Measurements from ENCODE around the gene STK11IP.

STK11IP gene

GRCh38 chr2:219621935-219622334 lies 24.3 kb downstream of the STK11IP start:
- Histone ChIP-seq H3K9me3 (ENCODE audit: control insufficient read depth, insufficient read depth, low read length) (no peaks in the 10 kb centered on the region), H3K9ac (ENCODE audit: low read depth, low read length) (no peak overlapping the region)

GRCh38 chr2:219622472-219622871 lies 24.8 kb downstream of the STK11IP start:
- Histone ChIP-seq H3K4me3 (ENCODE audit: low read depth, low read length) (no peak overlapping the region), H3K9me3 (ENCODE audit: control insufficient read depth, insufficient read depth, low read length) (no peaks in the 10 kb centered on the region), H3K4me1 (ENCODE audit: control insufficient read depth, insufficient read depth, low read length) (0 out of 2 replicates have a peak, but pooled peaks cover 3% of the 10 kb centered on the region), H3K9ac (ENCODE audit: low read depth, low read length) (no peak overlapping the region), H3K36me3 (ENCODE audit: control insufficient read depth, insufficient read depth, low read length) (no peaks in the 10 kb centered on the region), H3K27ac (ENCODE audit: low read depth, low read length) (no peak overlapping the region), H3K27me3 (ENCODE audit: control insufficient read depth, insufficient read depth, low read length) (peaks cover 9% of the 10 kb centered on the region)

More at GRCh38 chr2:219621935-219622334, 24.3 kb downstream of the STK11IP start:
- Histone ChIP-seq H3K27me3 (ENCODE audit: control insufficient read depth, insufficient read depth, low read length) (peaks cover 9% of the 10 kb centered on the region), H3K4me1 (ENCODE audit: control insufficient read depth, insufficient read depth, low read length) (0 out of 2 replicates have a peak, but pooled peaks cover 3% of the 10 kb centered on the region), H3K27ac (ENCODE audit: low read depth, low read length) (no peak overlapping the region), H3K36me3 (ENCODE audit: control insufficient read depth, insufficient read depth, low read length) (no peaks in the 10 kb centered on the region), H3K4me3 (ENCODE audit: low read depth, low read length) (no peak overlapping the region)

- Histone ChIP-seq H3K27ac (ENCODE audit: low read depth, low read length) (no peak overlapping the region), H3K9ac (ENCODE audit: low read depth, low read length) (no peak overlapping the region), H3K4me3 (ENCODE audit: low read depth, low read length) (no peak overlapping the region), H3K36me3 (ENCODE audit: control insufficient read depth, insufficient read depth, low read length) (no peaks in the 10 kb centered on the region), H3K9me3 (ENCODE audit: control insufficient read depth, insufficient read depth, low read length) (no peaks in the 10 kb centered on the region), H3K27me3 (ENCODE audit: control insufficient read depth, insufficient read depth, low read length) (peaks cover 9% of the 10 kb centered on the region), H3K4me1 (ENCODE audit: control insufficient read depth, insufficient read depth, low read length) (0 out of 2 replicates have a peak, but pooled peaks cover 7% of the 10 kb centered on the region)
These were observed 26.9 kb downstream of the STK11IP start for GRCh38 chr2:219624565-219624964.

- Histone ChIP-seq H3K4me1 (ENCODE audit: control insufficient read depth, insufficient read depth, low read length) (0 out of 2 replicates have a peak, but pooled peaks cover 7% of the 10 kb centered on the region), H3K9me3 (ENCODE audit: control insufficient read depth, insufficient read depth, low read length) (no peaks in the 10 kb centered on the region), H3K36me3 (ENCODE audit: control insufficient read depth, insufficient read depth, low read length) (no peaks in the 10 kb centered on the region), H3K4me3 (ENCODE audit: low read depth, low read length) (no peak overlapping the region), H3K9ac (ENCODE audit: low read depth, low read length) (no peak overlapping the region), H3K27me3 (ENCODE audit: control insufficient read depth, insufficient read depth, low read length) (peaks cover 9% of the 10 kb centered on the region), H3K27ac (ENCODE audit: low read depth, low read length) (no peak overlapping the region)
These were observed 27.5 kb downstream of the STK11IP start for GRCh38 chr2:219625179-219625578.

GRCh38 chr2:219626540-219626939 lies 28.9 kb downstream of the STK11IP start:
- no peaks in the 10 kb centered on the region for H3K36me3 ChIP-seq (ENCODE audit: control insufficient read depth, insufficient read depth, low read length)
- no peak overlapping the region for H3K4me3 ChIP-seq (ENCODE audit: low read depth, low read length)
- no peaks in the 10 kb centered on the region for H3K9me3 ChIP-seq (ENCODE audit: control insufficient read depth, insufficient read depth, low read length)
- H3K27ac ChIP-seq (ENCODE audit: low read depth, low read length): no peak overlapping the region
- peaks cover 9% of the 10 kb centered on the region for H3K27me3 ChIP-seq (ENCODE audit: control insufficient read depth, insufficient read depth, low read length)
- H3K4me1 ChIP-seq (ENCODE audit: control insufficient read depth, insufficient read depth, low read length): 0 out of 2 replicates have a peak, but pooled peaks cover 7% of the 10 kb centered on the region
- H3K9ac ChIP-seq (ENCODE audit: low read depth, low read length): no peak overlapping the region

- Histone ChIP-seq H3K4me3 (ENCODE audit: low read depth, low read length) (peak within 1 kb of the TSS; percentile 65), H3K4me1 (ENCODE audit: control insufficient read depth, insufficient read depth, low read length) (0 out of 2 replicates have a peak, but pooled peaks cover 7% of the 10 kb centered on the region), H3K36me3 (ENCODE audit: control insufficient read depth, insufficient read depth, low read length) (no peaks in the 10 kb centered on the region), H3K9me3 (ENCODE audit: control insufficient read depth, insufficient read depth, low read length) (no peaks in the 10 kb centered on the region), H3K9ac (ENCODE audit: low read depth, low read length) (no peak within 1 kb of the TSS), H3K27me3 (ENCODE audit: control insufficient read depth, insufficient read depth, low read length) (peaks cover 9% of the 10 kb centered on the region), H3K27ac (ENCODE audit: low read depth, low read length) (no peak within 1 kb of the TSS)
These were observed 29.7 kb downstream of the STK11IP start, which contains the start of gene SLC4A3 for GRCh38 chr2:219627103-219628100. TSS of gene SLC4A3 (plus strand) at chr2:219627630. CDS start at chr2:219627993, 363 bp downstream.

- peaks cover 5% of the 10 kb centered on the region; the same call in 1 of the 2 replicates for H3K36me3 ChIP-seq (ENCODE audit: control insufficient read depth, insufficient read depth, low read length)
- H3K9me3 ChIP-seq (ENCODE audit: control insufficient read depth, insufficient read depth, low read length): no peaks in the 10 kb centered on the region
- H3K4me3 ChIP-seq (ENCODE audit: low read depth, low read length): peak overlapping the region; percentile 65
- no peak overlapping the region for H3K27ac ChIP-seq (ENCODE audit: low read depth, low read length)
- H3K4me1 ChIP-seq (ENCODE audit: control insufficient read depth, insufficient read depth, low read length): 0 out of 2 replicates have a peak, but pooled peaks cover 7% of the 10 kb centered on the region
- H3K9ac ChIP-seq (ENCODE audit: low read depth, low read length): no peak overlapping the region
- peaks cover 9% of the 10 kb centered on the region; the same call in 1 of the 2 replicates for H3K27me3 ChIP-seq (ENCODE audit: control insufficient read depth, insufficient read depth, low read length)
These were observed 30.8 kb downstream of the STK11IP start for GRCh38 chr2:219628235-219628985.

- H3K9me3 ChIP-seq (ENCODE audit: control insufficient read depth, insufficient read depth, low read length): no peaks in the 10 kb centered on the region
- H3K4me3 ChIP-seq (ENCODE audit: low read depth, low read length): no peak overlapping the region
- H3K27me3 ChIP-seq (ENCODE audit: control insufficient read depth, insufficient read depth, low read length): peaks cover 9% of the 10 kb centered on the region; the same call in 1 of the 2 replicates
- no peak overlapping the region for H3K9ac ChIP-seq (ENCODE audit: low read depth, low read length)
- H3K27ac ChIP-seq (ENCODE audit: low read depth, low read length): no peak overlapping the region
- H3K36me3 ChIP-seq (ENCODE audit: control insufficient read depth, insufficient read depth, low read length): peaks cover 5% of the 10 kb centered on the region; the same call in 1 of the 2 replicates
- H3K4me1 ChIP-seq (ENCODE audit: control insufficient read depth, insufficient read depth, low read length): 0 out of 2 replicates have a peak, but pooled peaks cover 7% of the 10 kb centered on the region
These were observed 31.6 kb downstream of the STK11IP start for GRCh38 chr2:219628986-219629901.

GRCh38 chr2:219629976-219630695 lies 32.5 kb downstream of the STK11IP start:
- Histone ChIP-seq H3K4me3 (ENCODE audit: low read depth, low read length) (no peak overlapping the region), H3K27me3 (ENCODE audit: control insufficient read depth, insufficient read depth, low read length) (peaks cover 9% of the 10 kb centered on the region; the same call in 1 of the 2 replicates), H3K9me3 (ENCODE audit: control insufficient read depth, insufficient read depth, low read length) (no peaks in the 10 kb centered on the region), H3K4me1 (ENCODE audit: control insufficient read depth, insufficient read depth, low read length) (0 out of 2 replicates have a peak, but pooled peaks cover 7% of the 10 kb centered on the region), H3K27ac (ENCODE audit: low read depth, low read length) (no peak overlapping the region), H3K9ac (ENCODE audit: low read depth, low read length) (no peak overlapping the region), H3K36me3 (ENCODE audit: control insufficient read depth, insufficient read depth, low read length) (peaks cover 5% of the 10 kb centered on the region; the same call in 1 of the 2 replicates)
